Neuronal stem cell (in vitro differentiated cells): Measurements from ENCODE around the gene AMFR.

ENCODE experiments used
- DNase-seq: peaks from one replicate; pipeline ENCODE4 v3.0.0-alpha.2; 2013; ENCODE audit warnings: low spot score
- H2AFZ ChIP-seq: one replicate; pipeline ENCODE4 v1.6.1; 2013; ENCODE audit warnings: mild to moderate bottlenecking, low read length, inconsistent platforms
- H2AK5ac ChIP-seq: 2 replicates; pipeline ENCODE4 v1.6.1; 2013; ENCODE audit warnings: low read depth, mild to moderate bottlenecking, inconsistent platforms, low read length, moderate library complexity, mixed read lengths
- H2BK120ac ChIP-seq: 2 replicates; pipeline ENCODE4 v1.6.1; 2013; ENCODE audit warnings: low read depth, mild to moderate bottlenecking, inconsistent platforms, low read length, moderate library complexity, mixed read lengths
- H2BK12ac ChIP-seq: one replicate; pipeline ENCODE4 v1.6.1; 2013; ENCODE audit warnings: low read length, inconsistent platforms
- H2BK15ac ChIP-seq: 2 replicates; pipeline ENCODE4 v1.6.1; 2013; ENCODE audit warnings: mild to moderate bottlenecking, low read length, inconsistent platforms, mixed read lengths
- H2BK5ac ChIP-seq: one replicate; pipeline ENCODE4 v1.6.1; 2013; ENCODE audit warnings: inconsistent platforms, mild to moderate bottlenecking, low read length, moderate library complexity
- H3K14ac ChIP-seq: one replicate; pipeline ENCODE4 v1.6.1; 2013; ENCODE audit warnings: low read length, inconsistent platforms
- H3K18ac ChIP-seq: 2 replicates; pipeline ENCODE4 v1.6.1; 2013; ENCODE audit warnings: low read length, inconsistent platforms
- H3K23ac ChIP-seq: 2 replicates; pipeline ENCODE4 v1.6.1; 2013; ENCODE audit warnings: low read depth, mild to moderate bottlenecking, mixed read lengths, low read length, inconsistent platforms; ENCODE audit not compliant: poor library complexity
- H3K27ac ChIP-seq: replicated peaks from 3 replicates; pipeline ENCODE4 v1.5.1; 2013; ENCODE audit warnings: low read length, inconsistent platforms
- H3K27me3 ChIP-seq, 3 experiments: 2 replicates each; pipeline ENCODE4 v1.6.1; 2013; ENCODE audit warnings: low read length in 3 of 3, mild to moderate bottlenecking in 2 of 3, inconsistent platforms in 1 of 3, low read depth in 1 of 3, mixed read lengths in 1 of 3, moderate library complexity in 1 of 3; ENCODE audit not compliant: control insufficient read depth in 3 of 3, insufficient read depth in 3 of 3
- H3K36me3 ChIP-seq, 2 donors: replicated peaks in 1 of 2; 2 replicates each; pipeline ENCODE4 v1.6.1; 2013; ENCODE audit warnings: low read length in 2 of 2; ENCODE audit not compliant: control insufficient read depth in 2 of 2, insufficient read depth in 2 of 2
- H3K4ac ChIP-seq: 2 replicates; pipeline ENCODE4 v1.6.1; 2013; ENCODE audit warnings: inconsistent platforms, mild to moderate bottlenecking, low read length, moderate library complexity
- H3K4me1 ChIP-seq, 2 donors: 1 replicate in 1 of 2; 2 replicates in 1 of 2; pipeline ENCODE4 v1.6.1; 2013; ENCODE audit warnings: low read length in 2 of 2, low read depth in 1 of 2; ENCODE audit not compliant: control insufficient read depth in 2 of 2, insufficient read depth in 1 of 2
- H3K4me2 ChIP-seq: one replicate; pipeline ENCODE4 v1.6.1; 2013; ENCODE audit warnings: mild to moderate bottlenecking, low read length, inconsistent platforms; ENCODE audit not compliant: insufficient read depth, poor library complexity, severe bottlenecking
- H3K4me3 ChIP-seq, 2 donors: 2 replicates each; pipeline ENCODE4 v1.5.1; 2013; ENCODE audit warnings: low read length in 2 of 2, mild to moderate bottlenecking in 2 of 2, inconsistent platforms in 1 of 2, moderate library complexity in 1 of 2
- H3K79me1 ChIP-seq: one replicate; pipeline ENCODE4 v1.6.1; 2013; ENCODE audit warnings: low read depth, mild to moderate bottlenecking, inconsistent platforms, low read length, moderate library complexity
- H3K9ac ChIP-seq: one replicate; pipeline ENCODE4 v1.6.1; 2013; ENCODE audit warnings: mild to moderate bottlenecking, low read depth, low read length, inconsistent platforms; ENCODE audit not compliant: poor library complexity
- H3K9me3 ChIP-seq, 2 donors: replicated peaks in 1 of 2; 2 replicates each; pipeline versions ENCODE3 to v1.6.1; 2013; ENCODE audit warnings: low read length in 2 of 2, mild to moderate bottlenecking in 2 of 2, inconsistent platforms in 1 of 2, low read depth in 1 of 2, mixed read lengths in 1 of 2, moderate library complexity in 1 of 2; ENCODE audit not compliant: control insufficient read depth in 2 of 2, insufficient read depth in 1 of 2
- H4K8ac ChIP-seq: one replicate; pipeline ENCODE4 v1.6.1; 2013; ENCODE audit warnings: low read depth, mild to moderate bottlenecking, inconsistent platforms, low read length, moderate library complexity
- H4K91ac ChIP-seq: one replicate; pipeline ENCODE4 v1.6.1; 2013; ENCODE audit warnings: low read length, low read depth, mild to moderate bottlenecking, inconsistent platforms; ENCODE audit not compliant: poor library complexity
- WGBS, 2 donors: extraction: QIAGEN DNeasy Blood & Tissue Kit; methylation state at CpG; one replicate each; pipeline ENCODE4 v1.1.7; 2013; ENCODE audit warnings: missing lambda C conversion rate in 2 of 2, mixed read lengths in 1 of 2; ENCODE audit not compliant: insufficient read length in 2 of 2, insufficient replicate concordance in 1 of 2; ENCODE audit errors: extremely low coverage in 2 of 2; 5-methylcytosine and 5-hydroxymethylcytosine counted together

Gene AMFR

GRCh38 chr16:56417138-56417537, 8.2 kb downstream of the AMFR start:
- H2BK12ac ChIP-seq, result no peak overlapping the region
- H3K4me3 ChIP-seq, result no peak overlapping the region
- H3K27ac ChIP-seq, result no peak overlapping the region
- peaks cover 0 to 22% of the 10 kb centered on the region in 2 donors for H3K36me3 ChIP-seq
- H2BK120ac ChIP-seq, result no peak overlapping the region
- no peak overlapping the region for H2BK5ac ChIP-seq
- no peak overlapping the region for H3K23ac ChIP-seq
- H3K4me1 ChIP-seq, result peaks cover 0 to 1% of the 10 kb centered on the region in 2 donors
- WGBS, 2 donors, result no CpG with 5 or more reads among the region's 4 CpGs
- no peak overlapping the region for H2BK15ac ChIP-seq
- H4K91ac ChIP-seq, result no peak overlapping the region
- H3K4me2 ChIP-seq, result no peak overlapping the region
- DNase-seq, result no peak
- no peak overlapping the region for H3K4ac ChIP-seq
- no peaks in the 10 kb centered on the region for H3K79me1 ChIP-seq
- no peaks in the 10 kb centered on the region for H3K9me3 ChIP-seq
- no peak overlapping the region for H2AK5ac ChIP-seq
- no peak overlapping the region for H3K14ac ChIP-seq
- no peak overlapping the region for H4K8ac ChIP-seq
- no peak overlapping the region for H2AFZ ChIP-seq
- H3K27me3 ChIP-seq, result no peaks in the 10 kb centered on the region
- H3K18ac ChIP-seq, result no peak overlapping the region
- no peak overlapping the region for H3K9ac ChIP-seq

DNA sequence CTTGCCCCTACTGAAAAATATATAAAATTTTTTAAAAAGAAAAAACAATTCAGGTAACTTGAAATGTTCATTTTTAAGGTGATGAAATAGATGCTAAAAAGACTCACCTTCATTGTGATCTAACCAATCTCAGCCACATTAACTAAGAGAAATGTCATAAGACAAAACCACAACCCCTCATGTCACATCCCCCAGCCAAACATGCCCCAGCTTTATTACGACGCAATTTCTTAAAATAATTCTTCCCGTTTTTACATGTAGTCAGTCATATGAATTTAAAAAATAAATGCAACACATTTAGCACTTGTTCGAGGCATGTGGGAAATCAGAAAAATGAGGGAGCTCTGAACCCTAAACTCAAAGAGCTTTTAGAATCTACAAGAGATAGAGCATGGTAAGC, 9.5 kb downstream of the AMFR start:
- no peak for DNase-seq
- no peak overlapping the region for H2BK12ac ChIP-seq
- no peak overlapping the region for H3K4ac ChIP-seq
- 100% methylated on average over 3 of the region's 4 CpGs; no CpG with 5 or more reads in 1 of the 2 donors for whole genome bisulfite sequencing, 2 donors
- H3K4me3 ChIP-seq, result no peak overlapping the region
- H3K79me1 ChIP-seq, result no peaks in the 10 kb centered on the region
- H2AK5ac ChIP-seq, result no peak overlapping the region
- H3K36me3 ChIP-seq, result peaks cover 2 to 34% of the 10 kb centered on the region in 2 donors
- H4K91ac ChIP-seq, result no peak overlapping the region
- no peak overlapping the region for H2BK15ac ChIP-seq
- H3K27ac ChIP-seq, result no peak overlapping the region
- no peak overlapping the region for H2BK120ac ChIP-seq
- peaks cover 0 to 1% of the 10 kb centered on the region in 2 donors for H3K4me1 ChIP-seq
- H3K27me3 ChIP-seq, result no peaks in the 10 kb centered on the region
- no peak overlapping the region for H2BK5ac ChIP-seq
- no peak overlapping the region for H4K8ac ChIP-seq
- H3K4me2 ChIP-seq, result no peak overlapping the region
- no peak overlapping the region for H2AFZ ChIP-seq
- H3K23ac ChIP-seq, result no peak overlapping the region
- peaks cover 0 to 5% of the 10 kb centered on the region in 2 donors for H3K9me3 ChIP-seq
- H3K9ac ChIP-seq, result no peak overlapping the region
- H3K18ac ChIP-seq, result no peak overlapping the region
- no peak overlapping the region for H3K14ac ChIP-seq

GRCh38 chr16:56414366-56414765, 11.0 kb downstream of the AMFR start:
- WGBS, 2 donors, result no CpG with 5 or more reads among the region's 5 CpGs

DNA sequence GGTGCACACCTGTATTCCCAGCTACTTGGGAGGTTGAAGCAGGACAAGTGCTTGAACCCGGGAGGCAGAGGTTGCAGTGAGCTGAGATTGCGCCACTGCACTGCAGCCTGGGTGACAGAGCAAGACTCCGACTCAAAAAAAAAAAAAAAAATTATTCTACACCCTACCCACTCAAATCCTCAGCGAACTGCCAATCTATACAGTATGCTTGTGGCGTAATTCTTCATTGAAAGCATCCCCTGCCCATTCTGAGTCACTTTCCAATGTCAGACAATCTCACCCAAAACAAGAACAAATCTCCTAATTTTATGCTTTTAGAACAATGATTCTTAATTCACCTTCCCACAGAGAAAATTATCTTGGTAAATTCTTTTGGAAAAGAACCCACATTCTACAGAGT, 12.0 kb downstream of the AMFR start:
- WGBS, 2 donors, result no CpG with 5 or more reads among the region's 5 CpGs
- Histone ChIP-seq H3K36me3 (peaks cover 8 to 55% of the 10 kb centered on the region in 2 donors), H3K9ac (no peak overlapping the region)

More at GRCh38 chr16:56414366-56414765, 11.0 kb downstream of the AMFR start:
- Histone ChIP-seq H3K79me1 (no peaks in the 10 kb centered on the region), H3K36me3 (peaks cover 2 to 45% of the 10 kb centered on the region in 2 donors), H3K23ac (no peak overlapping the region), H3K27me3 (no peaks in the 10 kb centered on the region), H2BK15ac (no peak overlapping the region), H4K91ac (no peak overlapping the region), H3K27ac (no peak overlapping the region), H2BK5ac (no peak overlapping the region), H3K14ac (no peak overlapping the region), H3K4me1 (peaks cover 0 to 1% of the 10 kb centered on the region in 2 donors), H3K18ac (no peak overlapping the region), H3K4me2 (no peak overlapping the region), H3K9me3 (peaks cover 0 to 5% of the 10 kb centered on the region in 2 donors), H2AFZ (no peak overlapping the region), H4K8ac (no peak overlapping the region), H2BK120ac (no peak overlapping the region), H2AK5ac (no peak overlapping the region), H2BK12ac (no peak overlapping the region), H3K4me3 (no peak overlapping the region), H3K9ac (no peak overlapping the region), H3K4ac (no peak overlapping the region)
- no peak for DNase-seq

More for the DNA sequence above, 12.0 kb downstream of the AMFR start:
- Histone ChIP-seq H3K18ac (no peak overlapping the region), H3K4ac (no peak overlapping the region), H3K14ac (no peak overlapping the region), H4K8ac (no peak overlapping the region), H2BK15ac (no peak overlapping the region), H4K91ac (no peak overlapping the region), H2BK120ac (no peak overlapping the region), H3K9me3 (peaks cover 0 to 5% of the 10 kb centered on the region in 2 donors), H3K4me1 (peaks cover 0 to 1% of the 10 kb centered on the region in 2 donors), H3K23ac (no peak overlapping the region), H2BK12ac (no peak overlapping the region), H2AFZ (no peak overlapping the region), H2AK5ac (no peak overlapping the region), H3K79me1 (no peaks in the 10 kb centered on the region), H3K4me3 (no peak overlapping the region), H2BK5ac (no peak overlapping the region), H3K27me3 (no peaks in the 10 kb centered on the region), H3K27ac (no peak overlapping the region), H3K4me2 (no peak overlapping the region)
- no peak for DNase-seq
